IMR-90 (cell line): ENCODE measurements around the gene GNAZ. TPM values are rescaled to one million over a fixed set of nuclear protein-coding genes. Genes with fewer than 3 reads are reported as not detected.

Experiments
- ATAC-seq: fragments of 200-7000 bp; cut with Tn5 transposase; 2 replicates; pipeline ENCODE4 v1.9.1; 2020; ENCODE audit warnings: low read depth, mild to moderate bottlenecking, moderate library complexity
- BruUV-seq: library from RNA; stranded (reverse); fragments of 400-500 nt; replicated peaks from 2 replicates; lab custom pipeline; 2021; lab: Mats Ljungman, UMichigan
- CTCF ChIA-PET: fragments of 300-600 bp; formaldehyde crosslinking; extraction: SDS; loops from one replicate; lab custom pipeline; 2021; ENCODE audit warnings: antibody characterized with exemption; lab: Yijun Ruan, JAX
- POLR2A ChIA-PET: fragments of 300-600 bp; sonication (Branson Sonifier 250); formaldehyde crosslinking; loops from one replicate; lab custom pipeline; 2022; ENCODE audit warnings: antibody characterized with exemption; ENCODE audit not compliant: unreplicated experiment; lab: Charles Lee
- DNase-seq: peaks from one replicate; pipeline ENCODE4 v3.0.0; 2013
- H2AFZ ChIP-seq: replicated peaks from 2 replicates; pipeline ENCODE3; 2013; ENCODE audit warnings: low read length, mild to moderate bottlenecking; ENCODE audit not compliant: poor library complexity
- H2AK5ac ChIP-seq: 2 replicates; pipeline ENCODE4 v1.6.1; 2013; ENCODE audit warnings: low read depth, low read length, inconsistent platforms
- H2AK9ac ChIP-seq: replicated peaks from 2 replicates; pipeline ENCODE3; 2013; ENCODE audit warnings: mild to moderate bottlenecking, low read depth, low read length, moderate library complexity; ENCODE audit not compliant: poor library complexity
- H2BK120ac ChIP-seq: 2 replicates; pipeline ENCODE4 v1.6.1; 2013; ENCODE audit warnings: low read depth, low read length, inconsistent platforms
- H2BK15ac ChIP-seq: 3 replicates; pipeline ENCODE4 v1.6.1; 2013; ENCODE audit warnings: low read depth, low read length, inconsistent platforms
- H2BK20ac ChIP-seq: 2 replicates; pipeline ENCODE4 v1.6.1; 2013; ENCODE audit warnings: low read depth, mild to moderate bottlenecking, inconsistent platforms, low read length, moderate library complexity
- H2BK5ac ChIP-seq: 2 replicates; pipeline ENCODE4 v1.6.1; 2013; ENCODE audit warnings: mild to moderate bottlenecking, low read depth, low read length, inconsistent platforms; ENCODE audit not compliant: poor library complexity, severe bottlenecking
- H3K14ac ChIP-seq: replicated peaks from 2 replicates; pipeline ENCODE4 v1.6.1; 2013; ENCODE audit warnings: low read depth, low read length, inconsistent platforms
- H3K18ac ChIP-seq: 2 replicates; pipeline ENCODE4 v1.6.1; 2013; ENCODE audit warnings: low read depth, low read length, control low read depth
- H3K23ac ChIP-seq: 2 replicates; pipeline ENCODE4 v1.6.1; 2013; ENCODE audit warnings: low read depth, low read length, inconsistent platforms
- H3K27ac ChIP-seq: 2 replicates; pipeline ENCODE4 v1.5.1; 2013; ENCODE audit warnings: mild to moderate bottlenecking, control low read depth, low read length; ENCODE audit not compliant: insufficient read depth
- H3K27me3 ChIP-seq: 2 replicates; pipeline ENCODE4 v1.6.1; 2013; ENCODE audit warnings: low read length; ENCODE audit not compliant: control insufficient read depth, insufficient read depth
- H3K36me3 ChIP-seq: 2 replicates; pipeline ENCODE4 v1.6.1; 2013; ENCODE audit warnings: low read length, mixed read lengths; ENCODE audit not compliant: control insufficient read depth, insufficient read depth
- H3K4ac ChIP-seq: 2 replicates; pipeline ENCODE4 v1.6.1; 2013; ENCODE audit warnings: low read depth, low read length, inconsistent platforms
- H3K4me1 ChIP-seq: 2 replicates; pipeline ENCODE4 v1.6.1; 2013; ENCODE audit warnings: low read length, mixed read lengths; ENCODE audit not compliant: control insufficient read depth, insufficient read depth
- H3K4me2 ChIP-seq: 2 replicates; pipeline ENCODE4 v1.6.1; 2013; ENCODE audit warnings: low read depth, mild to moderate bottlenecking, control low read depth, low read length, moderate library complexity
- H3K4me3 ChIP-seq: 2 replicates; pipeline ENCODE4 v1.5.1; 2013; ENCODE audit warnings: low read depth, mild to moderate bottlenecking, control low read depth, low read length, moderate library complexity; ENCODE audit not compliant: insufficient read depth
- H3K56ac ChIP-seq: 2 replicates; pipeline ENCODE4 v1.6.1; 2013; ENCODE audit warnings: low read length, inconsistent platforms; ENCODE audit not compliant: insufficient read depth; ENCODE audit errors: extremely low read depth
- H3K79me1 ChIP-seq, 2 experiments: 2 replicates each; pipeline ENCODE4 v1.6.1; 2013; ENCODE audit warnings: low read length in 2 of 2, inconsistent platforms in 1 of 2, low read depth in 1 of 2
- H3K9ac ChIP-seq: 2 replicates; pipeline ENCODE4 v1.6.1; 2013; ENCODE audit warnings: low read depth, low read length, control low read depth
- H3K9me1 ChIP-seq: 2 replicates; pipeline ENCODE4 v1.6.1; 2013; ENCODE audit warnings: low read length, inconsistent platforms; ENCODE audit not compliant: insufficient read depth
- H3K9me3 ChIP-seq: 2 replicates; pipeline ENCODE4 v1.6.1; 2013; ENCODE audit warnings: low read length; ENCODE audit not compliant: control insufficient read depth, insufficient read depth
- H4K20me1 ChIP-seq: 2 replicates; pipeline ENCODE4 v1.6.1; 2013; ENCODE audit warnings: low read length, inconsistent platforms; ENCODE audit not compliant: insufficient read depth
- H4K5ac ChIP-seq: 2 replicates; pipeline ENCODE4 v1.6.1; 2013; ENCODE audit warnings: mild to moderate bottlenecking, low read depth, low read length, control low read depth
- H4K8ac ChIP-seq, 2 experiments: 2 replicates each; pipeline ENCODE4 v1.6.1; 2013; ENCODE audit warnings: low read depth in 2 of 2, low read length in 2 of 2, control low read depth in 1 of 2, inconsistent platforms in 1 of 2
- H4K91ac ChIP-seq: 2 replicates; pipeline ENCODE4 v1.6.1; 2013; ENCODE audit warnings: low read depth, low read length, inconsistent platforms; ENCODE audit not compliant: insufficient read depth
- CEBPB ChIP-seq: IDR thresholded peaks from 2 replicates; pipeline ENCODE4 v1.6.1; 2012; ENCODE audit warnings: low read depth, low read length, improper control_type of control experiment
- CHD1 ChIP-seq: IDR thresholded peaks from 2 replicates; pipeline ENCODE4 v1.6.1; 2012; ENCODE audit warnings: low read depth, low read length, improper control_type of control experiment
- CTCF ChIP-seq: conservative IDR thresholded peaks from 2 replicates; pipeline ENCODE4 v1.5.1; 2012; ENCODE audit warnings: mild to moderate bottlenecking, low read depth, low read length, improper control_type of control experiment
- ELK1 ChIP-seq: fragments of 150-350 bp; IDR thresholded peaks from 2 replicates; pipeline ENCODE4 v1.6.1; 2016; ENCODE audit warnings: low read depth, mild to moderate bottlenecking, low read length, moderate library complexity, borderline replicate concordance
- FOS ChIP-seq: fragments of 150-350 bp; IDR thresholded peaks from 2 replicates; pipeline ENCODE4 v1.6.1; 2016; ENCODE audit warnings: low read depth, low read length
- MAFK ChIP-seq: IDR thresholded peaks from 2 replicates; pipeline ENCODE4 v1.6.1; 2012; ENCODE audit warnings: low read depth, low read length, improper control_type of control experiment
- MAZ ChIP-seq: IDR thresholded peaks from 2 replicates; pipeline ENCODE4 v1.6.1; 2012; ENCODE audit warnings: low read depth, mild to moderate bottlenecking, low read length, improper control_type of control experiment, moderate library complexity, borderline replicate concordance
- MXI1 ChIP-seq: IDR thresholded peaks from 2 replicates; pipeline ENCODE4 v1.6.1; 2012; ENCODE audit warnings: low read depth, mild to moderate bottlenecking, low read length, moderate library complexity, borderline replicate concordance
- POLR2A ChIP-seq: IDR thresholded peaks from 2 replicates; pipeline ENCODE4 v1.6.1; 2012; ENCODE audit warnings: mild to moderate bottlenecking, low read depth, low read length
- RFX5 ChIP-seq: IDR thresholded peaks from 2 replicates; pipeline ENCODE4 v1.8.0; 2012; ENCODE audit warnings: low read depth, mild to moderate bottlenecking, low read length, moderate library complexity
- WGBS, 2 experiments: methylation state at CpG; one replicate each; pipeline versions ENCODE4 v1.1.5 to v1.1.7; 2013; ENCODE audit warnings: missing lambda C conversion rate in 2 of 2; ENCODE audit not compliant: insufficient read length in 1 of 2; ENCODE audit errors: extremely low coverage in 2 of 2; 5-methylcytosine and 5-hydroxymethylcytosine counted together
- dilution Hi-C: fragments of 300-500 bp; cut with HindIII; formaldehyde crosslinking; loops from one replicate; pipeline ENCODE4 v1.14.3; 2018; ENCODE audit warnings: low sequenced_read_pairs; ENCODE audit not compliant: unreplicated experiment
- in situ Hi-C: fragments of 300-500 bp; cut with MboI; formaldehyde crosslinking; loops from 3 replicates; pipeline ENCODE4 v1.14.3; 2019; ENCODE audit warnings: low sequenced_read_pairs, inconsistent platforms, mixed read lengths
- intact Hi-C: fragments of 100-400 bp; cut with micrococcal nuclease; formaldehyde crosslinking; loops from 2 replicates; pipeline ENCODE4 v1.10.0; 2022
- polyA plus RNA-seq, 3 experiments: library from polyadenylated mRNA; depleted of rRNA; stranded (reverse); fragments of >200 nt; gene quantifications; 2 replicates each; pipeline ENCODE4 v1.2.3, GENCODE V29; 2012; ENCODE audit warnings: low replicate concordance in 1 of 3
- total RNA-seq: library from RNA; depleted of rRNA; stranded (reverse); fragments of >200 nt; gene quantifications from 2 replicates; pipeline ENCODE4 v1.2.3, GENCODE V29; 2012

GNAZ gene
- total and polyA plus RNA-seq, 2 of the 4 experiments (the other 2 are of a cell fraction), result 1.5 to 2.5 TPM

DNA sequence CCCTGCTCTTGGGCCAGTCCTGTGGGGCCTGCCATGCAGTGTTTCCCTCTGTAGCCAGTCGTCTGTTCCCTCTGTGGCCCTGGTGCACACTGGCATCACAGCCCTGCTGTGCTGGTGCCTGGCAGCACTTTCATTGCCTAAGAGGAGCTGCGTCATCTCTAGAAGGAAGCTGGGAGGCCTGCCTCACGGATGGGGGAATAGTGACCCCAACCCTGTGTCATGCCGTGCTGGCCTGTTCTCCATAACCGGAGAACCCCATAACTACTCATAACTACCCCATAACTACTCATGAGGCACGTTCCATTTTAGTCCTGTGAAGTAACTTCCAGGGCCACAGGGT is 88.9 kb downstream of the GNAZ start:
- ChIA-PET CTCF (no interaction called here), POLR2A (no interaction called here)
- H3K9me3 ChIP-seq, result no peaks in the 10 kb centered on the region
- dilution Hi-C loops (no loop called here), in situ Hi-C loops (no loop called here), intact Hi-C loops (no loop called here)
- DNase-seq (no peak), ATAC-seq (no peak)
- H3K18ac ChIP-seq, result no peak overlapping the region
- H2BK120ac ChIP-seq, result no peak overlapping the region
- no peak overlapping the region for H2AK9ac ChIP-seq
- 78% methylated on average over 2 of the region's 6 CpGs; no CpG with 5 or more reads in 1 of the 2 experiments for WGBS, 2 experiments
- H4K91ac ChIP-seq, result no peak overlapping the region
- no peak for TF ChIP-seq MAFK
- TF ChIP-seq CHD1, result no peak
- TF ChIP-seq ELK1, result no peak
- no peak for TF ChIP-seq CTCF
- no peak for TF ChIP-seq MAZ
- TF ChIP-seq FOS, result no peak
- no peak for TF ChIP-seq RFX5
- no peak for TF ChIP-seq MXI1
- TF ChIP-seq POLR2A, result no peak
- TF ChIP-seq CEBPB, result no peak
- H4K20me1 ChIP-seq, result no peaks in the 10 kb centered on the region
- H2BK5ac ChIP-seq, result no peak overlapping the region
- no peaks in the 10 kb centered on the region for H3K9me1 ChIP-seq
- H4K8ac ChIP-seq, result no peak overlapping the region
- H4K5ac ChIP-seq, result no peak overlapping the region
- no peak overlapping the region for H3K23ac ChIP-seq
- H2BK20ac ChIP-seq, result no peak overlapping the region
- no peak overlapping the region for H3K4me3 ChIP-seq
- no peaks in the 10 kb centered on the region for H3K27me3 ChIP-seq
- no peak overlapping the region for H3K56ac ChIP-seq
- H3K14ac ChIP-seq, result no peak overlapping the region
- H2AK5ac ChIP-seq, result no peak overlapping the region
- H2BK15ac ChIP-seq, result no peak overlapping the region
- no peak overlapping the region for H2AFZ ChIP-seq
- no peak overlapping the region for H3K4ac ChIP-seq
- no peak overlapping the region for H3K4me2 ChIP-seq
- H3K79me1 ChIP-seq, result no peaks in the 10 kb centered on the region
- H3K27ac ChIP-seq, result no peak overlapping the region
- no peaks in the 10 kb centered on the region for H3K36me3 ChIP-seq
- H3K9ac ChIP-seq, result no peak overlapping the region
- BruUV-seq, result no TSS peak
- H3K4me1 ChIP-seq, result peaks cover 5% of the 10 kb centered on the region; the same call in 1 of the 2 replicates
